KOPT-K1 (cell line): ENCODE data around the gene ZBED3.
A peak's percentile ranks its signal among the peaks of the same experiment; 100 is the strongest.
"Not testable (repeated sequence)": the region's sequence is repeated elsewhere in the genome, so short reads cannot be mapped to it uniquely, and the experiment has no call there.

Experiments
- H3K27ac ChIP-seq: fragments of 200-600 bp; sonication (generic); 2 replicates; pipeline ENCODE4 v1.5.1; 2016; ENCODE audit warnings: antibody characterized with exemption, mild to moderate bottlenecking, low read depth, low read length; ENCODE audit not compliant: poor library complexity, severe bottlenecking
- H3K36me3 ChIP-seq: fragments of 200-600 bp; sonication (generic); 2 replicates; pipeline ENCODE4 v1.5.1; 2017; ENCODE audit warnings: antibody characterized with exemption, mild to moderate bottlenecking, low read length, moderate library complexity; ENCODE audit not compliant: insufficient read depth
- H3K9me3 ChIP-seq: fragments of 200-600 bp; sonication (generic); 2 replicates; pipeline ENCODE4 v1.5.1; 2017; ENCODE audit warnings: antibody characterized with exemption, low read length, mild to moderate bottlenecking; ENCODE audit not compliant: insufficient read depth, poor library complexity, severe bottlenecking

The ZBED3 gene

GRCh38 chr5:77087484-77088261, 588 bp upstream of the ZBED3 start:
- Histone ChIP-seq H3K36me3 (peaks cover 8% of the 10 kb centered on the region; the same call in 1 of the 2 replicates), H3K27ac (peak overlapping the region; percentile 63)

GRCh38 chr5:77086368-77086688, 757 bp downstream of the ZBED3 start:
- Histone ChIP-seq H3K9me3 (no peaks in the 10 kb centered on the region), H3K36me3 (peaks cover 8% of the 10 kb centered on the region; the same call in 1 of the 2 replicates), H3K27ac (peak overlapping the region; percentile 63)

More at GRCh38 chr5:77087484-77088261, 588 bp upstream of the ZBED3 start:
- H3K9me3 ChIP-seq: no peaks in the 10 kb centered on the region

GRCh38 chr5:77083088-77083487, 4.0 kb downstream of the ZBED3 start:
- H3K36me3 ChIP-seq: peaks cover 19% of the 10 kb centered on the region; the same call in 1 of the 2 replicates
- no peak overlapping the region for H3K27ac ChIP-seq

GRCh38 chr5:77082280-77082679, 4.8 kb downstream of the ZBED3 start:
- Histone ChIP-seq H3K9me3 (no peaks in the 10 kb centered on the region), H3K27ac (no peak overlapping the region), H3K36me3 (peaks cover 19% of the 10 kb centered on the region; the same call in 1 of the 2 replicates)

More at GRCh38 chr5:77083088-77083487, 4.0 kb downstream of the ZBED3 start:
- no peaks in the 10 kb centered on the region for H3K9me3 ChIP-seq

GRCh38 chr5:77080905-77081304, 6.2 kb downstream of the ZBED3 start:
- no peaks in the 10 kb centered on the region for H3K9me3 ChIP-seq
- H3K27ac ChIP-seq: no peak overlapping the region
- H3K36me3 ChIP-seq: peaks cover 30% of the 10 kb centered on the region; the same call in 1 of the 2 replicates

DNA sequence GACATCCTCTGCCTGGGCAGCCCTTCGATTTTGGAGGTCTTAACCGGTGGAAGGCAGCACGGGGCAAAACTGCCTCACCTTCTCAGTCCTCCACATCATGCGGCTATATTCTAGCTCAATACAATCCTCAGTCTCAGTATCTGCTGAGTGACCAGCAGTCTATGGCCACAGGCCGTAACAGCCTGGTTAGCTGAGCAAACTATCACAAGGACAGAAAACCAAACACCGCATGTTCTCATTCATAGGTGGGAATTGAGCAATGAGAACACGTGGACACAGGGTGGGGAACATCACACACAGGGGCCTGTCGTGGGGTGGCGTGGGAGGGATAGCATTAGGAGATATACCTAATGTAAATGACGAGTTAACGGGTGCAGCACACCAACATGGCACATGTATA, 6.6 kb downstream of the ZBED3 start:
- H3K9me3 ChIP-seq, H3K27ac ChIP-seq: not testable (repeated sequence)
- peaks cover 30% of the 10 kb centered on the region; the same call in 1 of the 2 replicates for H3K36me3 ChIP-seq

- peaks cover 40% of the 10 kb centered on the region; the same call in 1 of the 2 replicates for H3K36me3 ChIP-seq
- H3K9me3 ChIP-seq: no peaks in the 10 kb centered on the region
Measured at GRCh38 chr5:77077829-77078176, 9.3 kb downstream of the ZBED3 start.

DNA sequence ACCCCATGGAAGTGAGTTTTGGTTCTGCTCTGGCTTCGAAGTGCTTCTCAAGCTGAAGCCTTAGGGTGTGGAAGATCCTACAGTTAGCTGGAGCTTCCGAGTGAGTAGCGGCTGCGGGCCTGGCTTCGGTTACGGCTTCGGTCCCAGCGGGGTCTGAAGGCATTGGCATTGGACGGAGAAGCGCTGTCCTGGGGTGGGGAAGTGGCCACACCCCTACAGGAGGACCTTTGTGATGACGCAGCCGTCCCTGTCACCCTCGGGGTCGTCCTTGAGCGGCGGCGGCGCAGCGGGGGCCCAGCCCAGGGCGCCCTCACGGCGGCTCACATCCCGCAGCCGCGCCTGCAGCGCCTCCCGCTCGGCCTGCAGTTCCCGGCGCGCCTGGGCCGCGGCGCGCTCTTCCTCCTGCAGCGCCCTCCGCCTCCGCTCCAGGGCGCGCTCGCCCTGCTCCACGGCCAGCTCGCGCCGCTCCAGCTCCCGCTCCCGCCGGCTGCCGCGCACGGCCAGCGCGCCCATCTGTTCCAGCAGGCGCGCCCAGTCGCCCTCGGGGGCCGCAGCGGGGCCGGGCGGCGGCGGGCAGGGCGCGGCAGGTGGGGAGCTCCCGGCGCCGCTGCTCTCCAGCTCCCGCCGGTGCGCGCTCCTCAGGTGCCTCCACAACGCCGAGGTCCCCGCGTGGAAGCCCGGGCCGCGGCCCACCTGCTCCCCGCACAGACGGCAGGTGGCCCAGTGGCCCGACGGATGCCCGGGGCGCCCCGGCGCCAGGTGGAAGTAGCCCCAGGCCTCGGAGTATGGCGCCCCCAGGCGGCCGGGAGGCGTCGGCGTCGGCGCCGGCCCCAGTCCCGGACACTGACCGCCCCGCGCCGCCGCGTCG, 9.9 kb downstream of the ZBED3 start:
- peaks cover 40% of the 10 kb centered on the region; the same call in 1 of the 2 replicates for H3K36me3 ChIP-seq
- no peaks in the 10 kb centered on the region for H3K9me3 ChIP-seq
- no peak overlapping the region for H3K27ac ChIP-seq

More at GRCh38 chr5:77077829-77078176, 9.3 kb downstream of the ZBED3 start:
- no peak overlapping the region for H3K27ac ChIP-seq

DNA sequence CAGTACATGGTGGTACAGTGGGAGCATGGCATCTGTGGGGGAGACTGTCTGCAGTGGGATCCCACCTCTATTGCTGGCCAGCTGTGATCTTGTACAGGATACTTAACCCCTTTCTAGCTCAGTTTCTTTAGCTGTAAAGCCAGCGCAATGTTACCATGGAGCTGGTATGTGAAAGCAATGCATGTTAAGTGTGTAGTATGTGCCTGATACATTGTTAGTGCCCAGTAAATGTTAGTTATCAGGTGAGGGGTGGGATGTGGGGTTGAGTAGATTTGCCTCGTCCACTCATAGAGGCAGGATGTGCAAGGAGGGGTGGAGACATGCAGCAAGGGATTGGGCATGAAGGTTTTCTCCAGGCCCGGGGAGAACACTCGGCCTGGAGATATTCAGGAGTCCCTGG, 12.3 kb downstream of the ZBED3 start:
- Histone ChIP-seq H3K36me3 (peaks cover 46% of the 10 kb centered on the region; the same call in 1 of the 2 replicates), H3K9me3 (no peaks in the 10 kb centered on the region), H3K27ac (no peak overlapping the region)

DNA sequence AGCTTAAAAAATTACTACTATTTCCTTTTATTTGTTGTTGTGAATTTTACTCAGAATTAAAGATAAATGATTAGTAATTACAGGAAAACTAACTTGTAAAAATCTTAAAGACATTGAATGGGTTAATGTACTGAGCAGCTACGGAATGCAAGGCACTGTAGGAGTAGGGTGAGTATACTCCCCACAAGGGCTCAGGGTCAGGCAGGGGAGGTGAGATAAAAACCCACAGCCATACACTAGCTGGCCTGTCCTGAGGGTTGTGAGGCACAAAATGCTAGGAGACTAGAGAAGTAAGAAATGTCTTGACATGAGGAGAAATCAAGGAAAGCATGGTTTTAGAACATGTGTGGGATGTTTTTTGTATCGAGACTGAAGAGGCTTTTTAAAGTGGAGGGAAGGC, 13.4 kb downstream of the ZBED3 start:
- Histone ChIP-seq H3K27ac (no peak overlapping the region), H3K36me3 (peaks cover 55% of the 10 kb centered on the region; the same call in 1 of the 2 replicates), H3K9me3 (no peaks in the 10 kb centered on the region)

DNA sequence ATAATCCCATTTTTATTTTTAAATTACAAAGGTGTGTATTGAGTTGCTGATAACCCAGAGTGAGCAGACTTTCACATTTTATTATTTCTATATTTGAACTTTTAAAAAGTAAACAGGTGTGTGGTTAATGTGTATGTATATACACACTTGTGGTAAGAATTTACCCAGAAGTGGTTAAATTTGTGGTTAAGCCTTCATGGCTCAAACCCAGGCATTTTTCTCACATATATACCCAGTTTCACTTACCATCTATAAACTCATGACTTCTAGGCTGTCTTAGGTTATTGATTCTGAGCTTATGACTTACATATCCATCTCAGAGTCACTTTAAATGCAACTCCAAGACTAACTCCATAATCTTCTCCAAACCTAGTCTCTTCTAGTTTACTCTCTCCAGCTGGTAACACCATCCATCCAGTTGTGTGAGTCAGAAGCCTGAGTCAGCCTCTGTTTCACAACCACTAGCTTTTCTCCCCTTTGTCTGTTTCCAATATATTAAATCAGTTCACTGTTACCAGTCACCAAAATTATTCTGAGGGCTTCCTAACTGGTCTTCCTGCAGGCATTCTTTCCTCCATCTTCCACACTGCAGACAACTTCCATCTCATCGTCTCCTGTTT, 20.2 kb downstream of the ZBED3 start:
- H3K27ac ChIP-seq: no peak overlapping the region
- no peaks in the 10 kb centered on the region for H3K9me3 ChIP-seq
- peaks cover 77% of the 10 kb centered on the region for H3K36me3 ChIP-seq

DNA sequence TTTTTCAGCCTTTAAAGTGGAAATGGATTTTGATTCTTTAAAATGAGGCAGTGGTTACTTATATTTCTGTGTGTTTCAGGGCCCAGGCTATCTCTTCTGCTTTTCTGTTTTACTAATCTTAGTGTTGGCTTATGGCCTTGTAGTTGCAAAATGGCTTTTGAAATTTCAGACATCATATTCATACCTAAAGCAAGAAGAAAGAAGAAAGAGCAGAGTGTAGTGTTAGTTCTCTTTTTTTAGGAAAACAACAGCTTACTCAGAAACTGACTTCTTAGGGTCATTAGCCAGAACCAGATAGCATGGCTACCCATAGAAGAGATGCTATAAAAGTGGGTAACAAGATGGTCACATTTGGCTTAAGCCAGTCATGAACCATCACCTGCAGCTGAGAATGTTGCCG, 20.9 kb downstream of the ZBED3 start:
- Histone ChIP-seq H3K36me3 (peaks cover 82% of the 10 kb centered on the region), H3K9me3 (no peaks in the 10 kb centered on the region), H3K27ac (no peak overlapping the region)

DNA sequence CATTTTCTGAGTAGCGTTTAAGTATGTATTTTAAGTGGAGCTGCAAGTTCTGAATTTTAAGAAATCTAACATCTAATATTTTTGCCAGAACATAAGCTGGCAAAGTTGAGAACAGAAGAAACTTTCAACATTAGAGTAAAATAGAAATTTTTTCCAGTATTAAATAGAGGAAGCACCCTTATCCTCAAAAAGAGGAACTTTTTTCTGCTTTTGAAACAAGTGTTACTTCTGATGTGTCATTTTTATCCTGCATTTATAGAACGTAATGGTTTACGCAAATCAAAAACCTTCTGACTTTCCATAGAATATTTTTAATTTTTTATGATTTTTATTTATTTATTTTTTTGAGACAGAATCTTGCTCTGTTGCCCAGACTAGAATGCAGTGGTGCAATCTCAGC, 21.8 kb downstream of the ZBED3 start:
- Histone ChIP-seq H3K36me3 (peaks cover 82% of the 10 kb centered on the region), H3K27ac (no peak overlapping the region), H3K9me3 (no peaks in the 10 kb centered on the region)

GRCh38 chr5:77064040-77064439, 23.0 kb downstream of the ZBED3 start:
- no peaks in the 10 kb centered on the region for H3K9me3 ChIP-seq
- H3K27ac ChIP-seq: no peak overlapping the region
- H3K36me3 ChIP-seq: peaks cover 84% of the 10 kb centered on the region
